DND-41 (cell line): Measurements from ENCODE around the gene PRRX2.

Experiments used
- CTCF ChIP-seq: IDR thresholded peaks from 2 replicates; pipeline ENCODE4 v1.5.1; 2012; ENCODE audit warnings: borderline replicate concordance, low read length, moderate library complexity, mild to moderate bottlenecking; ENCODE audit not compliant: poor library complexity, severe bottlenecking; ENCODE audit errors: extremely low read depth
- EZH2 ChIP-seq: IDR thresholded peaks from 3 replicates; pipeline ENCODE4 v1.6.1; 2012; ENCODE audit warnings: borderline replicate concordance, low read depth, mild to moderate bottlenecking, moderate library complexity, low read length, inconsistent platforms; ENCODE audit not compliant: severe bottlenecking

GRCh38 chr9:129639756-129640085, 25.7 kb upstream of the PRRX2 start:
- TF ChIP-seq CTCF (no peak), EZH2 (no peak)
